HG03565 (cell line): Measurements from ENCODE around the gene ACSF2.

Source experiments
- ATAC-seq: cut with Tn5 transposase; IDR thresholded peaks from one replicate; pipeline ENCODE4 v1.9.1; 2021; ENCODE audit warnings: mild to moderate bottlenecking, moderate library complexity; ENCODE audit not compliant: unreplicated experiment

The ACSF2 gene

DNA sequence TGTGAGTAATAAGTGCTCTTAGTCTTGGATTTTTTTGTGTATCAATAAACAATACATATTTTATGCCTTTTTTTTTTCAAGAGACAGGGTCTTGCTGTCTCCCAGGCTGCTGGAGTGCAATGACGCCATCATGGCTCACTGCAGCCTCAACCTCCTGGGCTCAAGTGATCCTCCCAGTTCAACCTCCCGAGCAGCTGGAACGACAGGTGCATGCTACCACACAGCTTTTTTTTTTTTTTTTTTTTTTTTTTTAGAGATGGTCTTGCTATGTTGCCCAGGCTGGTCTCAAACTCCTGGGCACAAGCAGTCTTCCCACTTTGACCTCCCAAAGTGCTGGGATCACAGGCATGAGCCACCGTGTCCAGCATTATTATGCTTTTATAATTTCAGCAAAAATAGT lies 13.0 kb downstream of the ACSF2 start:
- no peak for ATAC-seq

DNA sequence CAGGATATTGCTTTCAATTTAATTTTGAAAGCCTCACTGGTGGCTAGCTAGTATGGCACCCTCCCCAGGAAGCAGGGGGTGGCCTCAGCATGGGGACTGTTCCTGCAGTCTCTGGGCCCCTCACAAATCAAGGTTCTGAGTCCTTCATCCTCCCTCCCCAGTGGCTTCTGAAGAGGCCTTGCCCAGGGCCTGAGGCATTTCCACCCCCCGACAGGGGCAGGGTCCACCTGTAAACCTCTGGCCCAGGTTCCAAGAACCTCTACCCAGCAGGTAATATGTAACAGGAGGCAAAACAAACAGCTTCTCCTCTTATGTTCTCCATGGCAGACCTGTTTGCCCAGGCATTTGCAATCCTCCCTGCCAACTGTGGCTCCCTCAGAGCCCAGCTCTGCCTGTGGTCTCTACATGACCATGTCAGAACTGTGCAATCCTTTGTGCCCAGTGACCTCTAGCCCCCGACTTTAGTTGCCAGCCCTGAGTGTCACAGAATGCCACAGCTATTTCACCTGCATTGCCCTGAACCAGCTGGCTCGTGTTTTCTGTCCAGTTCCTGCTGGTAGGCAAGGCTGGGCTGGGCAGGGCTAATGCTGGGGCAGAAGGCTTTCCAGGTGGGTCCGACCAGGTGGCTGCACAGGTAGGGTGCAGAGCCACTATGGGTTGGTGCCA lies 14.3 kb downstream of the ACSF2 start:
- no peak for ATAC-seq

DNA sequence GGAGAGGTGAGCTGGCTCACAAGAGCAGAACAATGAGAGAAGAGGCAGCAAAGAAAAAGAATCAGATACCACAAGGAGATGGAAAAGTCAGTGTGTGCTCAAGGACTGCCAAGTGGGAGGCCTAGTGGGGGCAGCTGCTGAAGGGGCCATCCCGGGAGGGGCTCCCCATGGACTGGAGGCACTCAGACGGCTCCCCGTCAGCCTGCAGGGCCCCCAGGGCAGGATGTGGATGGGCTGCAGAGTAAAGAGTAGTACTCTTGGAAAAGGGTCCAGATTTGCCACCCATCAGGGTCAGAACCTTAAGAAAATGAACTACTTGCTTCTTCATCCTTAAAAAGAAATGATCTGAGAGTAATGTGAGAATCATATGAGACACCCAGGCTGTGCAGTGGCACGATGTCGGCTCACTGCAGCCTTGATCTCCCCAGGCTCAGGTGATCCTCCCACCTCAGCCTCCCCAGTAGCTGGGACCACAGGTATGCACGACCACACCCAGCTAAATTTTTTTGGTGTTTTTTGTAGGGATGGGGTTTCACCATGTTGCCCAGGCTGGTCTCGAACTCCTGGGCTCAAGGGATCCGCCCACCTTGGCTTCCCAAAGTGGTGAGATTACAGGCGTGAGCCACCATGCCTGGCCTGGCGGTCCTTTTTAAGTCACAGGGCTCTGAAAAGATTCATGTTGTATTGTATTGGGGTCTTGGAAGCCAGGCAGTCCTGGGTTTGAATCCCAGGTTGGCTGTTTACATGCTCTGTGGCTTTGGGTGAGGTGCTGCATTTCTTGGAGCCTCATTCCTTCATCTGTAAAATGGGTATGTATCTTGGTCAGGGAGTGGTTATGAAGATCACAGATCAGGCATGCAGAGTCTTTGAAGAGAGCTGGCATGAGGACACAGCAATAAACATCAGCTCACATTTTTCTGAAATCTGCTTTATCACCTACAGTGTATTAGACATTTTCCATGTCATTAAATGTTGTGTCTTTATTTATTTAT lies 15.1 kb downstream of the ACSF2 start:
- no peak for ATAC-seq

DNA sequence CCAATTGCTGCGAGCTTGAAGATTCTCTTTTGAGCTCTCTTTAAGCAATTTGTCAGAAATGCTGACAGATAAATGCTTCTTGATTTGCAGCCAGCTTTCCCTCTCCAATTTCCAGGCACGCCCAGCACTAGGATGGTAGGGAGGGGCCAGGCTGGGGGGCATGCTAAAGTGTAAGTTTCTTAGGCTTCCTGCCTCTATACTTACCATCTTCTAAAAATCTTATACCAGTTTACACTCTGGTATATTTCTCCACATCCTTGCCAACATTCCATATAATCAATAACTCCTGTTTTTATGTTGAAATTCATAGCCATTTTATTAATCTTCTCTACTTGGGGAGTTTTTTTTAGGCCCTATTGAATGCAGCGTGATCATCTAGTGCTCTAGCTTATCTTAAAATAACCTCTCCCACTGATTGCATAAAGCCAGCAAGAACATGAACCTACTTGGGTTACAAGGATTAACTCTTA lies 17.5 kb downstream of the ACSF2 start:
- ATAC-seq = no peak

DNA sequence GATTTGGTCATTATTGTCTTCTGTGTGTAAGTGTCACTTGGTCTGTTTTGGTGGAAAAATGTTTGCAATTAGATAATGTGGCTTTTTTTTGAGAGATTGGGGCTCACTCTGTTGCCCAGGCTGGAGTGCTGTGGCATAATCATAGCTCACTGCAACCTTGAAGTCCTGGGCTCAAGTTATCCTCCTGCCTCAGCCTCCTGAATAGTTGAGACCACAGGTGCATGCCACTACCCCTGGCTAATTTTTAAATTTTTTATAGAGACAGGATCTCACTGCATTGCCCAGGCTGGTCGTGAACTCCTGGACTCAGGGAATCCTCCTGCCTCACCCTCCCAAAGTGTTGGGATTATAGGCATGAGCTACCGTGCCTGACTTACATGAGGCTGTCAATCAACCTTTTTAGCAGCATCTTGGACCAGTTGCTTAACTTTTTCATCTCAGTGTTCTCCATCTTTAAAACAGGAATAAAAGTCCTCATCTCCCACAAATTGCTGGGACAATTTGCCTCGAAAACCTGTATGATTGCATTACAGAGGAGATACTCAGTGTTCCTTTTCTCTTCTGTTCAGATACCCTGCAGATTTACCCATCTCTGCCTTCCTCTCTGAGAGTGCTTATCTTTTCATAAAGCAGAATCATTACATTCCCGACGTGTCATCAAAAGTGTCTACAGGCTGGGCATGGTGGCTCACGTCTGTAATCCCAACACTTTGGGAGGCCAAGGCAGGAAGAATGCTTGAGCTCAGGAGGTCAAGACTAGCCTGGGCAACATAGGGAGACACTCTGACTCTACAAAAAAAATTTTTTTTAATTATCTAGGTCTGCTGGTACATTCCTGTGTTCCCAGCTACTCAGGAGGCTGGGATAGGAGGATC lies 19.1 kb downstream of the ACSF2 start:
- ATAC-seq = no peak

DNA sequence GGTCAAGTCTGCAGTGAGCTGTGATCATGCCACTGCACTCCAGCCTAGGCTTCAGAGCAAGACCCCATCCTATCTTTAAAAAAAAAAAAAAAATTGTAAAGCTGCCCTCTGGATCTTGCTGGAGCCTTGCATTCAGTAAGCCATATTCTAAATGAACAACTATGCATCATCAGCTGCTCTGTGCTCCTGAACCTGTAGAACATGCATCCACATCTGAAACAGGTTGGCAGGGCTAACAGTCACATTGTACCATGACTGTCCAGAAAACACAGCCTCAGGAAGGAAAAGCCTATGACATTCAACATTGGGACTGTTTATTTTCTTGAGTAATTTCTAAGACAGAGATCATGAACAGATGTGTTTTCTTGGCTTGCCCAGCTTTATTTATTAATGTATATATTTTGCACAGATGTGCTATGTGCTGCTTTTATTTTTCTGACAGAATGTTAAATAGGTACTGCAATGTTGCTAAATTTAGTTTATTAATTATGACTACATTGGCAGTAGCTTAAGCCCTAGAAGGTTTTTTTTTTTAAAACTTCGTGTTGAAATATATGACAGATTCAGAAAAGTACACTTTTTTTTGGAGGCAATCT lies 19.8 kb downstream of the ACSF2 start:
- no peak for ATAC-seq

DNA sequence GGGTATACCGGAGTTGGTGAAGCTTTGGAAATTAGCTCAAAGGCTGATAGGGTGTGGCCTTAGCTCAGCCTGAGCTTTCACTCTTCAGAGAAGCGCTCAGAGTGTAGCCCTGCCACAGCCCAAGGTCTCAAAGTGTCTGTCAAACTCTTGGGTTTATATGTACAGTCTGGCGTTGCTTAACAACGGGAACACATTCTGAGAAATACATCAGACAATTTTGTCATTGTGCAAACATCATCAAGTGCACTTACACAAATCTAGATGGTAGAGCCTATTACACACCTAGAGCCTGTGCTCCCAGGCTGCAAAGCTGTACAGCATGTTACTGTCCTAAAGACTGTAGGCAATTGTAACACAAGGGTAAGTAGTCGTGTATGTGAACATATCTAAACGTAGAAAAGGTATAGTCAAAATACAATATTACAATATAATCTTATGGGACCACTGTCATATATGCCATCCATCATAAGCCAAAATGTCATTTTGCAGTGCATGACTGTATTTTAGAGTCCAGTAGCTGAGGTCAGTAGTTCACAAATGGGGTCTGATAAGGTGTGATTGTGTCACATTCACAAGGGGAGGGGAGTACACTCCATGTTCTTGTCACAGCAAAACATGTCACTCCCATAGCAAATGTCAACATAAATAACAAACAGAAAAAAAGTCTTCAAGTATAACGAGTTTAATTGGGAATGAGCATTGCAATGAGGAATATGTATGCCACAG lies 22.0 kb downstream of the ACSF2 start:
- ATAC-seq = no peak

DNA sequence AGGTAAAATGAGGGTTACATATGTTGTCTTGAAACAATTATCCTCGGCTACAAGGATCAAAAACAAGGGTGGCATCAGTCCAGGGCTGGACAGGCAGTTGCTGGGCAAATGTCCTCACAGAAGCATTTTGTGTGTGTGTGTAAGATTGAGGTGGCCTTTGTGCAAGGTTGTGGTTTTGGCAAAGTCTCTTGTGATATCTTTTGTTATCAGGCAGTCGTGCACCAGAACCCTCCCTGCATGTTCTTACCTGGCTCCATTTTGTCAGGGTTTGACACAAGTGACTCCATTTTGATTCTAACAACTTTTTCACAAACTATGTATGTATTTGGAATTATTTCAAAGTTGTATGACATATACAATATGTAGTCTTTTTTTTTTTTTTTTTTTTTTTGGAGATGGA lies 22.6 kb downstream of the ACSF2 start:
- ATAC-seq = no peak

DNA sequence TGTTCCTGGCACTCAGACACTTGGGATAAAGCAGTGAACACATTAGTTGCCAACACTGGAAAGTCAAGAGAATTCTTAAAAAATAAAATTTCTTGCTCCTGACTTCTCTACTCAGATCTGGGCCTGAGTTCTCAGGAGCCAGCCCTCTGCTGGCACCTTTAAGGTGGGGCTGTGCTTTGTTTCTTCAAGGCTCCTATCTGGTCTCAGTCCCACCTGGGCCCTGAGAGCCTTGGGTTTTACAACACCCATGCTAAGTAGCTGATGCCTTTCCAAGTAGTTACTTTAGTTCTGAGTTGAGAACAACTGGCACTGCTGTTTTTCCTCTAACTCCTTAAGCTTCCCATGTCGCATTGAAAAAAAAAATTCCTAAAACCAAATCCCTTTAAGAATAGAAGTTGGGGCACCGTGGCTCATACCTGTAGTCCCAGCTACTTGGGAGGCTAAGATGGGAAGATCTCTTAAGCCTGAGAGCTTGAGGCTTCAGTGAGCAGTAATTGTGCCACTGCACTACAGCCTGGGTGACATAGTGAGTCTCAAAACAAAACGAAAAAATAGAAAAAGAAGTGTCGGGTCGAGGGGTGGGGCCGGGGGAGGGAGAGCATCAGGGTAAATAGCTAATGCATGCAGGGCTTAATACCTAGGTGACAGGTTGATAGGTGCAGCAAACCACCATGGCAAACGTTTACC lies 26.1 kb downstream of the ACSF2 start:
- ATAC-seq = no peak

DNA sequence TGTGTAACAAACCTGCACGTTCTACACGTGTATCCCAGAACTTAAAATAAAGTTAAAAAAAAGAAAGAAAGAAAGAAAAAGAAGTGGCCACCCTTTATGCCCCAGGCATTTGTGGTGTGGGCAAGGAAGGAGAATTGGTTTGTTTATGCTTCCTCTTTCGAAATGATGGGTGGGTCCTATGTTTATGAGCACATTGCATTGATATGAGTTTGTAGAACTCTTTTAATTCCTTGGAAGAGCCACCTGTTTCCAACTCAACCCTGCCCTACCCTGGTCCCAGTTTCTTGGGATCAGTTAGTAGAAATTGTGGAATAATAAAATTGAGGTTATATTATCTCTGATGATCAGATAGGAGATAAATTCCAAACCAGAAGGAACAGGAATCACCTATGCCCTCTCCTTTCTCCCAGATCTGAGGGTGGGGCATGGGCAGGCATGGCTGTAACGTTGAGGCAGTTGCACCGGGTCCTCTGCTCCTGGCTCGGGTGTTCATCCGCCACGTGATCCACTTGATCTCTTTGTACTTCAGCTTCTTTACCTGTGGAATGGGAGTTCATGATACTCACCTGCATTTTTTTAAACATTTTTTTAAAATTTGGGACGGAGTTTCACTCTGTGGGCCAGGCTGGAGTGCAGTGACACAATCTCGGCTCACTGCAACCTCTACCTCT lies 26.7 kb downstream of the ACSF2 start:
- ATAC-seq = no peak

DNA sequence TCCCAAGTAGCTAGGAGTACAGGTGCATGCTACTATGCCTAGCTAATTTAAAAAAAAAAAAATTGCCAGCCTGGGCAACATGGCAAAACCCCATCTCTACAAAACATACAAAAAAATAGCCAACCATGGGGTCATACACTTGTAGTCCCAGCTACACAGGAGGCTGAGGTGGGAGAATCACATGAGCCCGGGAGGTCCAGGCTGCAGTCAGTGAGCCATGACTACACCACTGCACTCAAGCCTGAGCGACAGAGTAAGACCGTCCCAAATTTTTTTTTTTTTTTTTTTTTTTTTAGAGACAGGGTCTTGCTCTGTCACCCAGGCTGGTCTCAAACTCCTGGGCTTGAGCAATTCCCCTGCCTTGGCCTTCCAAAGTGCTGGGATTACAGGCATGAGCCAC lies 27.9 kb downstream of the ACSF2 start:
- no peak for ATAC-seq

DNA sequence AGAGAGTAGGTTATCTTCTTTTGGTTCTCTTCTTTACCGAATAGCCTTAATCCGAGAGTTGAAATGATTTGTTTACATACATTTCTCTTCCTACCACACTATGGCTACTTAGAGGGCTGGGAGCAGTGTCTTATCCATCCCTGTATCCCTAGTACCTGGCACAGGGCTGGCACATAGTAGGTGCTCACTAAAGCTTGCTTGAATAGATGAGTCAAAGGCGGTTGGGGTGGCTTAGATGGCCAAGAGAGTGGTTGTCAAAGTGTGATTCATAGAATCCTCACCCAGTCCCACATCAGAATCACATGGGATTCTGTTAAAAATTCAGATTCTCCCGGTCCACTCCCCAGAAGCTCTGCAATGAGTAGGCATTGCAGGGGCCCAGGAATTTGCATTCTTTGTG lies 31.6 kb downstream of the ACSF2 start:
- ATAC-seq = no peak

DNA sequence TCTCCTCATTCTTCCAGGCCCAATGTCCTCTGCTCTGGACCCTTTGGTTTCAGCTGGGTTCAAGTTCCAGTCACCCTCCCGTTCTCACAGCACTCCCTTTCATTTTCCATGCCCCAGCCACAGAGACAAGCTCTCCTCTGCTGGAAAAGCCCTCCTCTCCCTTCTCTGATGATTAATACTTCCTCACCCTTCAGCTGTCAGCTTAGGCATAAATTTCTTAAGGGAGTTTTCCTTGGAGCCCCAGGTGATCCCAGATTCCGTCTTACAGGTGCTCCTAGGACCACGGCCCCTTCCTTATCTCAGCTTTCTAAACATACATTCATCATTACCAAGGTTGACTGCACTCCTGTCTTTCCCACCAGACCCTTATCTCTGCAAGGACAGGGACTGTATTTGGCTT lies 32.3 kb downstream of the ACSF2 start:
- no peak for ATAC-seq

DNA sequence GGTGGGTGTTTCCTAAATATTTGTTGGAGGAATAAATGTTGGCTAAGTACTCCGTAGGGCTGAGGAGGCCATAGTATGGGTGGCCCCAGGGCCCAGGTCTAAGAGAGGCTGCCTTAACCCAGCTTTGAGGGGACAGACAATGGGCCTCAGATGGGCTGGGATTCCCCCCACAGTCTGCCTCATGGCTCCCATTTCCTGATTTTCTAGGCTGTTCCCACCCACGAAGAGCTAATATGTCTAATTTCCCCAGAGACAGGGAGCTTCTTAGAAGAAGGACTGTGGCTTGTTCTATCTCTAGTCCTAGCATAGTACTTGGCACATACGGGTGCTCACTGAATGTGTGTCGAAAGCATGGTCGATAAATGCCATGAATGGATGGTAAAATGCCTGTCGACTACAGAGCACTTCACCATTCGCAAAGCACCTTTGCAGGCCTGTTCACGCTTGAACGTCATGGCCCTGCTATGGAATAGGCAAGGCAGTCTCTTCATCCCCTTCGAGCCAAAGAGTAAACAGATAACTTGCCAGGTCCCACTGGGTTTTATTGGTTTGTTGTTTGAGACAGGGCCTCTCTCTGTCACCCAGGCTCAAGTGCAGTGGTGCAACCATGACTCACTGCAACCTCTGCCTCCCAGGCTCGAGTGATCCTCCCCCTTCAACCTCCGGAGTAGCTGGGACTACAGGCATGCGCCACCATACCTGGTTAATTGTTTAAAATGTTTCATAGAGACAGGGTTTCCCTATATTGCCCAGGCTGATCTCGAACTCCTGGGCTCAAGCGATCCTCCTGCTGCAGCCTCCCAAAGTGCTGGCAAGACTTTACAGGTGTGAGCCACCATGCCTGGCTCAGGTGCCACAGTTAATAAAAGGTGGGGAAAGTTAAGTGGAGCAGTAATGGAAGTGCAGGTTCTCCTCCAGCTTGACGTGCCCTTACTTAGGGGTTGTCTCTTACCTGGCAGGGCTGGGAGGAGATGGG lies 33.0 kb downstream of the ACSF2 start:
- ATAC-seq = no peak

DNA sequence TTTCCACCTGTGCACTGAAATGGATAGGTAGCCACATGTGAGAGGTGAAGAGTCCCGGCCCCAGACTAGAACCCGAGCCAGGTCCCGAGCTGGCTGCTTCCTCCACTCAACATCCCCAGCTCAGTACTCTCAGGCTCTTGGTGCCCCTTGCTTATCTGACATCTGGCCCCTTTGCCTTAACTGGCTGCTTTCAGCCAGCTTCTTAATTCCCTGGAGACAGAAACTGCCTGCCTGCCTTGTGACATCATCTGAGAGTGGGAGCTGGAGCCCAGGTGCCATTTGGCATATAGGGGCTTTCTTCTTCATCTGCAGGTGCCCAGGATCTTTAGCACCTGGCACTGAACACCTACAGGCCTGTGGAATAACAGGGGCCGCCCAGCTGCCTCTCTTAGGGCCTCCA lies 33.7 kb downstream of the ACSF2 start:
- ATAC-seq = no peak

DNA sequence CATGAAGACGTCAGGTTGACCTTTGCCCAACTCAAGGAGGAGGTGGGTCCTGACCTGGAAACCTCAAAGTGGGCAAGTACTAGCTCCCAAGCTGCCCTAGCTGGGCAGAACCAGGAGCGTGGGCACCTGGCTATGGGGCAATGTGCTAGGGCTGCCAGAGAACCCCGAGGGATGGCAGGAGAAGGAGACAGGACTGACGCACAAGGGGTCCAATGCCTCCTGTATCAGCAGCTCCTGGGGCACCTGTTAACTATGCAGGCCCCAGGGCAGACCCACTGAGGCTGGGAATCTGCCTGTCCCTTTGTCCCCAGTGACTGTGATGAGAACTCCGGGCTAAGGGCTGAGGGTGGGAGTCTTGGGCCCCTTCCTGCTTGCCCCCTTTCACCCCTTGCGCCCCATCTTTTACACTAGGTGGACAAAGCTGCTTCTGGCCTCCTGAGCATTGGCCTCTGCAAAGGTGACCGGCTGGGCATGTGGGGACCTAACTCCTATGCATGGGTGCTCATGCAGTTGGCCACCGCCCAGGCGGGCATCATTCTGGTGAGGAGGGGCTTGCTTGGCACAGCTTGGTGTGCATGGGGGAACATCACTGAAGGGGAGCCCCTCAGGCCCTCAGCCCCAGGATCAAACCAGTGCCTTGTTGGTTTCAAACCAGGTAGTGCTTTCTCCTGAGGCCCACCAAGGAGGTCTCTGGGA lies 35.0 kb downstream of the ACSF2 start:
- ATAC-seq = no peak

DNA sequence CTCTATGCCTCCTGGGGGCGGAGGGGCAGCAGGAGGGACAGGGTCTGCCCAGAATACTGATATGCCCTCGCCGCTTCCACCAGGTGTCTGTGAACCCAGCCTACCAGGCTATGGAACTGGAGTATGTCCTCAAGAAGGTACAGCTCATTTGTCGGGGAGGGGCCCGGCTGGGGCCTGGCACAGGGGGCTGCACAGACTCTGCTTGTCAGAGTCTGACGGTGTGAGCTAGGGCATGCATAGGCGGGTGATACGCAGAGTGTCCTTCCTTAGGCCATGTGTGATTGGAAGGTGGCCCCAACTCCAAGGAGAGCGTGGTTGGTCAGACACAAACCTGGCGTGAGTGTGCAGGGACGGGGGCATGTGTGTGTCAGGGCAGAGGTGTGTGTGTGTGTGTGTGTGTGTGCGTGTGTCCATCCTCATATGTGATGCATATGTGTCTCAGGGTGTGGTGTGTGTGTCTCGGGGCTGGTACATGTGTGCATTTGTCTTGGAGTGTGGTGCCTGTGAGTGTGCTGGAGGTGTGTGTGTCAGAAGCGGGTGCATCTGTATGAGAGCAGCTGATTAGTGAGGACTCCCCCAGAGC lies 35.6 kb downstream of the ACSF2 start:
- no peak for ATAC-seq
